ENCODE data around the gene ARL4D. TPM values are rescaled to one million over a fixed set of nuclear protein-coding genes. Genes with fewer than 3 reads are reported as not detected.
"Not testable (repeated sequence)": the region's sequence is repeated elsewhere in the genome, so short reads cannot be mapped to it uniquely, and the experiment has no call there.

ARL4D gene
- total RNA-seq, 2 donors from 2014 or later = 11.8 to 12.8 TPM

DNA sequence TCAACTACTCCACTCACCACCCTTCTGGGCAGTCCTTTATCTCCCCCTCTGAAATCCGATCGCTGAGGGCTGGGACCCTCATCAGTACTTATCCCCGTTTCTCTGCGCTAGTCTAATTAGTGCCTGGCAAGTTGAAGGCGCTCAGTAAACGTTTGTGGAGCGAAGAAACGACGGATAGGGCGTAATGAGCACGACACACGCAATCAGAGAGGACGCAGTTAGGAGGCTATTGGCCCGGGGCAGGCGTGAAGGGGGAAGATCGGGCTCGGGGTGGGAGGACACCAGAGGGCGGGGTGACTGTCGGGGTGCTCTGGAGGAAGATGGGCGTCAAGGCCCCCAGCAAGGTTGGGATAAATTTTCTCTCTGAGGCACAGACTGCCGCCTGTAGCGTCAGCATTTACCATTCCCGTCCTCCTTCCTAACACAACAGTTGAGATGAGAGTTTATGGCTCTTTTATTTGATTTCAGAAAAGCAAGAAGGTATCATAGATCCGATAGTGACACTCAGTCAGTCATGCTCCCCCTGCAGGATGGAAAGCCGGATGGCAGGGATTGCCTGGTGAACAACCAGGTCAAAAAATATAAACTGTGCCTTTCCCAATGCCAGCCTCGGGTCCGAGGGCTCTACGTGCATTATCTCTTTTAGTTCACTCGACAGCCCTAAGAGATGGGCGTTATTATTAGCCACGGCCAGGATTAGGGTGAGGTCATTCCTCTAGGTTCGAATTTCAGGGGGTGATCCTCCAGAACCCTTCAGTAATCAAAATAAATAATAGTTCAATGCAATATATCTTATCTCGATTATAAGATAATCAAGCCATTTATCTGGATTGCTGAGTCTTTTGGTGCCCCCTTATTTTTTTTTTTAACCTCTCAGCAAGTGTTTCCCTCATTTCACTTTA lies 9.5 kb upstream of the ARL4D start:
- peak; percentile 81 for DNase-seq
- ATAC-seq = peak; percentile 86 to 88
- intact Hi-C loops (cut with DNase I) = no loop called here

DNA sequence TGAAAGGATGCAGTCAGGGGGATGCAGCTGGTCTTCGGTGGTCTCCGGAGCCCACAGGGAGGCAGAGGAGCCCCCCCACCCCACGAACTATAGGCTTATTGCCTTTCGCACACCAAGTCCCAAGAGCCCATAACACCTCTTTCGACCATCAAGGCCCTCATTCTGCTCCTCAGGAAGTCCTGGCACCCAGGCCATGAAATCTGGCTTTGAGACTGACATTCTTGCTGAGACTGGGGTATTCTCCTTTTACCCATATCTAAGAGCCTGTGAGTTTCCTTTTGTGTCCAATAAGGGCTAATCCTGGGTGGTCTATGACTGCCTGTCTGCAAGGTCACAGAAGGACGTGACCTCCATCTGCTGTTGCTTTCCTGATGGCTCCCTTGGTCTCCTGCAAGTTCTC lies 6.4 kb upstream of the ARL4D start:
- ATAC-seq (no peak), DNase-seq (no peak)
- intact Hi-C loops (cut with DNase I) = no loop called here

DNA sequence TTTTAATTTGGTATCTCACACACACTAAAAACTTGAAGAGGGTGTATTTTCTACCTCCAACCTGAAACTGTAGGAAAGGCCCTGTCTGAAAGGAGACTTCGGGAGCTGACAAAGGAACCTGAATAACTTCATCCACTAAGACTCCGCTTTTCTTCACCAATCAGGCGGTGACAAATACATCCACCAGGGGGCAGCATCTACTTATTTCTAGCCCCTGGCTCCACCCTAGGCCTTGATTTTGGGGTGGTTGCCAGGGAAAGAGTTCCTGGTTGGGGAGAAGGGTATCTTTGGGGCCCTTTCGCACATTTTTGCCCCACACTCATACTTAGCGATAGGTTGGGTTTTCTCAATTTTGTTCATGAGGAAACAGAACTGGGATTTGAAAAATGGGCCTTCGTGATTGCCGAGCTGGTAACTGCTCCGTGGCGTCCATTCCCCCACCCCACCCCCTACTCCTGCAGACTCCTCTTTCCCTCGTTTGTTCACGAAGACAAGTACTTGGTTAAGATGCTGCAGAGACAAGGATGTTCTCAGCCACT lies 4.8 kb upstream of the ARL4D start:
- intact Hi-C loops (cut with DNase I) = loop anchor here (1.0 to 2.0 kb wide), 2 partner anchors 89 kb away; partner anchors contain the start of gene DHX8 (in 2 of the 2)
- DNase-seq = peak; percentile 89
- peak; percentile 42 to 58 for ATAC-seq

DNA sequence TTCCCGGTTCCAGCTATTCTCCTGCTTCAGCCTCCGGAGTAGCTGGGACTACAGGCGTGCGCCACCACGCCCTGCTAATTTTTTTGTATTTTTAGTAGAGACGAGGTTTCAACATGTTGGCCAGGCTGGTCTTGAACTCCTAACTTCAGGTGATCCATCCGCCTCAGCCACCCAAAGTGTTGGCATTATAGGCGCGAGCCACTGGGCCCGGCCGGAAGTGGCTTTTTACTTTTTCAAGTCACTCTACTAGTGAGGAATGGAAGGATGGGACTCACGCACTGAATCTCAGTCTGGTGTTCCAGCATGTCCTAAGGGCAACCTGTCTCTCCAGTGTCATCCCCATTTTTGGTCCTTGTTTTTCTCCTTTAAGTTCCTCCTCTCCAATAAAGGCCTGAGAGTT lies 4.1 kb upstream of the ARL4D start:
- intact Hi-C loops (cut with DNase I) = loop anchor here (1.0 to 2.0 kb wide), 2 partner anchors 88 to 89 kb away; partner anchors contain the start of gene DHX8 (in 2 of the 2)
- not testable (repeated sequence) for DNase-seq, ATAC-seq

DNA sequence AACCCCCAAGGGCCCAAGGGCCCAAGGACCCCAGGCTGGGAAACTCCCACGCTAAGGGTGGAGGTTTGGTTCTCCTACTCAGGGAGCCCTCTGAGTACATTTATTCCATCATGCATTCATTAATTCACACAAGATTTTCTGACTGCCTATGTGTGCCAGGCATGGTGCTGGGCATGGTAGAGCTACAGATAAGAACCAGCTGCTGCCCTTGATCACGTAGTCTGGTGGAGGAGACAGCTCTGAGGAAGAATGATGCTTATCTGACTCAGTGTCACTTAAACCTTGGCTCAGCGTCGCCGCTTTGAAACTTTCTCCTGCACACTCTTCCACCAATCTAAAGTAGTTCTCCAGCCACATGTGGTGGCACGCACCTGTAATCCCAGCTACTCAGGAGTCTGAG lies 3.6 kb upstream of the ARL4D start:
- no peak for DNase-seq
- no peak for ATAC-seq
- intact Hi-C loops (cut with DNase I) = loop anchor here in 1 of 2 donors (2.0 kb wide), 1 partner anchor 88 kb away; the partner anchor contains the start of gene DHX8

DNA sequence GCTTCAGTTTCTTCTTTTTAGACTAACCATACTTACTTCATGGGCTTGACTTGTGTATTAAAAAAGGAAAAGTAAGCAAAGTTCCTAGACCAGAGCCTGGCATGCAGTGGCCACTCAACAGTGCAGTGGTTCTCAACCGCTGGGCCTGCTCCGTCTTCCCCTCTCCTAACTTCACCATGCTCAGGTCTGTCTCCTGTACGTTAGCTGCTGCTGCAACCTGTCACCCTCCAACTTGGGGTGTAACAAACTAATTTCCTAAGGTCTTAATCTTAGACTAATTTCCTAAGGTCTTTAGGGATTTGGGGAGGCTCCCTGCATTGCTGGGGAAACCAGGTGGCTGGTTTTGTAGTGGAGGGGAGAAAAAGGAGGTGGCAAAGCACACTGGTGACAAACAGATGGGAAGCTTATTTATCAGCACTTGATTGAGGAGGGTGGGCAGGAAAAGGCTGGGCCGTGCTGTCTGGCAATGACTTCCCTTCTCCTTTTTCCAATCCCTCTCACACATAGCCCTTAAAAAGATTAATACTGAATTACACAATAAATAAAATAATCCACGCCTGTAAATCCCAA lies 2.2 kb upstream of the ARL4D start:
- intact Hi-C loops (cut with DNase I) = no loop called here
- ATAC-seq = no peak
- DNase-seq = no peak

DNA sequence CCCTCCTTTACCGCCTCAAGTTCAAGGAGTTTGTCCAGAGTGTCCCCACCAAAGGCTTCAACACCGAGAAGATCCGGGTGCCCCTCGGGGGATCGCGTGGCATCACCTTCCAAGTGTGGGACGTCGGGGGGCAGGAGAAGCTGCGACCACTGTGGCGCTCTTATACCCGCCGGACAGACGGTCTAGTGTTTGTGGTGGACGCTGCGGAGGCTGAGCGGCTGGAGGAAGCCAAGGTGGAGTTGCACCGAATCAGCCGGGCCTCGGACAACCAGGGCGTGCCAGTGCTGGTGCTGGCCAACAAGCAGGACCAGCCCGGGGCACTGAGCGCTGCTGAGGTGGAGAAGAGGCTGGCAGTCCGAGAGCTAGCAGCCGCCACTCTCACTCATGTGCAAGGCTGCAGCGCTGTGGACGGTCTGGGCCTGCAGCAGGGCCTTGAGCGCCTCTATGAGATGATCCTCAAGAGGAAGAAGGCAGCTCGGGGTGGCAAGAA lies 1.1 kb downstream of the ARL4D start:
- DNase-seq = peak; percentile 33
- peak; percentile 23 to 43 for ATAC-seq
- intact Hi-C loops (cut with DNase I) = no loop called here

DNA sequence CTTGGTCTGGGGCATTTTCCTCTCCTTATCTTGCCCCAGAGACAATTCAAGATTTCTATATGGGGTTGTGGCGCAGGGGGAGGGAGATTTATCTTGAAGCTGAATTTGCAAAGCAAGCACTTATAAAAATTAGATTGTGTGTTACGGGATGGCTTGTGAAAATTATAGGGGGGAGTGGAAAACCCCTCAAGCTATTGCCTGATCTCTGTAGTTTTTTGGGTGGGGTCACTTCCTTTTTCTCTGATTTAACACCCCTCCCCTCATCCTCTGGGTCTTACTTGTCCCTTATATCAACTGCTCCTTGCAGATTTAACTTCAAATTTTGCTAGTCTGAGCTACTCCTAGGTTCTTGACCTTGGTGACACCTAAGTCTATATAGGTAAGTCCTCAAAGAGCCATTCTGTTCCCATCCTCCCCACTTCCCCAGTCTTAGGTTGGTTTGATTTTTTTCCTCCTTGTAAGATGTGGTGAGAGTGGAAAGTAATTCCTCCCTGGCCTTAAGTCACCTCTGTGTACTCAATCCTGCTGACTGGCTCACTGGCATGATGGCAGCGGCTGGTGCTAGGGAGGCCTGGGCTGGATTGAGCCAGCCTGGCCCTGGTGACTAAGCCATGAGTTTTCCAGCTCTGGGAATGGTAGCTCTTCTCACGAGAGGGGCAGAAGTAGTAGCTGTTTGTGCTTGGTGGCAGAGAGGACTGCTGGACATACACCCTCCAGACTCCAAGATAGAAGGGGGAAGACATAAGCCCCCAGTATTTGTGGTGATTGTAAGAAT lies 2.3 kb downstream of the ARL4D start:
- DNase-seq = no peak
- intact Hi-C loops (cut with DNase I) = no loop called here
- ATAC-seq = peak in 1 of 2 donors; percentile 57

DNA sequence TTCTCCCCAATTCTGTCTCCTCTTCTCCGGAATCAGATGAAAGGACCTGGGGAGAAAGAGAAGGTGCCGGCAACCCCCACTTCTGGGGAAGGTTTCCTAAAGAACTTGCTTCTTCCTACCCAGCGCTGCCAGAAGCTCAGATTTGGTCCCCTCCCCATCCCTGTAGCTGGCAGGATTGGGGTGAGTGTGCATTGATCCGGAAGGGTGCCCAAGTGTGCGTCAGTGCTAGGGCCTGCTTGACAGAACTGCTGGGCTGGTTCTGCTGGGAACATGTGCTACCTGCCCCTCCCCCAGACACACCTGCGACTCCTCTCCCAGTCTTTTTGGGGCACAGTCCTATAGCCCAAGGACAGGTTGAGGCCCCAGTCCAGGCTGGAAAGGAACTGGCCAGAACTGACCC lies 3.3 kb downstream of the ARL4D start:
- DNase-seq = no peak
- intact Hi-C loops (cut with DNase I) = no loop called here
- no peak for ATAC-seq

DNA sequence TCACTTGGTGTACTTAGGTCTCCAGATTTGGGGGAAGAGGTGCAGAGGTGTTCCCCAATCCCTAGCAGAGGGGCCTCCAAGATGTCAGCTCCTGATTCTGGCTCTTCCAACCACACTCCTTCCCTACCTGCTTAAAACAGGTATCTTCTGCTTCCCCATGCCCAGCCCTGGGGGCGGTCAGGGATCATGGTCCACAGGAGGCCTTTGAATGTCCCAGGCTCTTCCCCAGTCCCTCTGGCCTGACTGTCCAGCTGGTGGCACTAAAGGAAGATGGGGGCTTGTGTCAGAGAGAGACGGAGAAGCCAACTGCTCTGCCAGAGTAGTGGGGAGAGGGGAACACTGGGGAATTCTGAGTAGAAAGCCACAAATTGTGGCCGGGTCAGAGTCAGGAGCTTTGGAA lies 3.8 kb downstream of the ARL4D start:
- intact Hi-C loops (cut with DNase I) = no loop called here
- ATAC-seq (no peak), DNase-seq (no peak)

DNA sequence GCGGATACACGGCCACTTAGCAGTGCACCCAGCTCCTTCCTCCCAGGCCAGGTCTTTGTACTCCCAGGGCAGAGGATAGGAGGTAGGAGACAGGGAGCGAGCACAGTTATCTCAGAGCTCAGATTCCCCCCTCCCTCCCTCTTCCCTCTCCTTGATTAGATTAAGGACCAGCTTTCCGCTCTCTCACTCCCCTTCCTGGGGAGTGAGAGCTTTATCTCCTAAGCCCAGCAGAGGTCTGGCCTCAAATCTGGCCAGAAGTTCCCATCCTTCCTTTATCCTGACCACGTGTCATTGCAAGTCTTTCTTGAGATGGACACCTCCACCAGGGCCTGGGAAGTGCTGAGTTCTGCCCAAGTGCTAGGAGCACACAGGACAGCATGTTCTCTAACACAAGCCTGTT lies 5.1 kb downstream of the ARL4D start:
- no peak for DNase-seq
- intact Hi-C loops (cut with DNase I) = no loop called here
- ATAC-seq = peak in 1 of 2 donors; percentile 5

DNA sequence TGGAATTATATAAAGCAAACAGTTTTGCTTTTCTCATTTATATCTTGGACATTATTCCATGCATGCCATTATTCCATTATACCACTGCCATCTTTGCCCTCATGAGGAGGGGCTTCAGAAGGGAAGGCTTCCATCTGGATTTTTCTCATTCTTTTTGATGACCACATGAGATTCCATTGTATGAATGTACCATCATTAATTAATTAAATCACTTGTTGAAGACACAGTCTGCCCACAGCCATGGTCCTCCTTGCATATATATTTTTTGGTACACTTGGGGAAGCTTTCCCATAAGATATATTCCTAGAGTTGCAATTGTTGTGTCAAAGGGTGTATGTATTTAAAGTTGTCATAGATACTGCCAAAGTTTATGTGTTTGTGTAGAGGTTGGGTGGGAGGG lies 7.1 kb downstream of the ARL4D start:
- ATAC-seq (no peak), DNase-seq (no peak)
- intact Hi-C loops (cut with DNase I) = no loop called here

DNA sequence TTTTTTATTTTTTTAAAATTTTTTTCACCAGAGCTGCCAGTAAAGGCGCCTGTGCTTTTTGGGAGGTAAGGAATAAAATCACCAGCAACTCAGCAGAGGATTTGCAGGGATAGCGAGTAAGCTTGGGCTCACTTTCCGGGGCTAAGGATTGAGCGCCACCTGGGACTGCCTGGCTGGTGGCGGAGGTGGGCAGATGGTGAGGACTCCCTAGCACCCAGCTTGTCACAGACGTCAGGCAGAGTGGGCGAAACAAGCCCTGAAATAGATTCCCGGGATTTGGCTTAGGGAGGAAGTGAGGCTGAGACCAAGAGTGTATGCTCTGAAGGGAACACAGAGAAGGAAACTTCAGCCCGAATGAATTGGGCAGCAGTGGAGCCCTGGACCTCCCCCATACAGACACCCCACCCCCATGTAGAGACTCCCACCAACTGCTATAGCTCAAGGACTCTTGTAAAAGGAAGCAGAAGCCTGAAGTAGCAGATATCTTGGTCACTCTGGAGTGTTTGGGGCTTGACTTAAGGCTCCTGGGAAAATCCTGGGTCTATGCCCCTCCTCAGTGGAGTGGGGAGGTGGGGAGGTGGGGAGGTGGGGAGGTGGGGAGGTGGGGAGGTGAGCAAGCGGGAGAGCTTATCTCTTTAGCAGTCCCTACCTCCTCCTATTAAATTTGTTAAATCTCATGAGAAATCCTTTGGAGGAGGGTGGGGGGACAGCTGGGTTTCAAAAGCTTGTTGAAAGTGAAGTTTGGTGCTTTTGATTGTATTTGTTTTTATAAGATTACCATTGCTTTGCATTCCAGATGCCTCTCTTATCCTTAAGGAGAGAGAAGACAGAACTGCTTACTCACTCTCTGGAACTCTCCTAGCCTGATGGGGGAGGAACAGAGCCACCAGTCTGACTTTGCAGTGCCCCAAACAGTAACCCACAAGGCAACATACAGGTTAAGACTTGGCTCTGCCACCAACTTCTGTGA lies 8.2 kb downstream of the ARL4D start:
- ATAC-seq = peak in 1 of 2 donors; percentile 52
- no peak for DNase-seq
- intact Hi-C loops (cut with DNase I) = no loop called here

DNA sequence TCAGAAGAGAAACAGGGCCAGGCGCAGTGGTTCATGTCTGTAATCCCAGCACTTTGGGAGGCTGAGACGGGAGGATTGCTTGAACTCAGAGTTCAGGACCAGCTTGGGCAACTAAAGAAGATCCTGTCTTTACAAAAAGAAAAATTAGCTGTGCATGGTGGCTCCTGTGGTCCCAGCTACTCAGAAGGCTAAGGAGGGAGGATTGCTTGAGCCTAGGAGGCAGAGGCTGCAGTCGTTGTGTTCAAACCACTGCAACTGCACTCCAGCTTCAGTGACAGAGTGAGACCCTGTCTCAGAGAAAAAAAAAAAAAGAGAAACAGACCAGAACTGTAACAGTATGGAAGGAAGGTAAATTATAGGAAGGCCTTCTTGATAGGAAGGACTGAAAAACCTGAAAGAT lies 10.3 kb downstream of the ARL4D start:
- DNase-seq (no peak), ATAC-seq (no peak)
- intact Hi-C loops (cut with DNase I) = no loop called here

DNA sequence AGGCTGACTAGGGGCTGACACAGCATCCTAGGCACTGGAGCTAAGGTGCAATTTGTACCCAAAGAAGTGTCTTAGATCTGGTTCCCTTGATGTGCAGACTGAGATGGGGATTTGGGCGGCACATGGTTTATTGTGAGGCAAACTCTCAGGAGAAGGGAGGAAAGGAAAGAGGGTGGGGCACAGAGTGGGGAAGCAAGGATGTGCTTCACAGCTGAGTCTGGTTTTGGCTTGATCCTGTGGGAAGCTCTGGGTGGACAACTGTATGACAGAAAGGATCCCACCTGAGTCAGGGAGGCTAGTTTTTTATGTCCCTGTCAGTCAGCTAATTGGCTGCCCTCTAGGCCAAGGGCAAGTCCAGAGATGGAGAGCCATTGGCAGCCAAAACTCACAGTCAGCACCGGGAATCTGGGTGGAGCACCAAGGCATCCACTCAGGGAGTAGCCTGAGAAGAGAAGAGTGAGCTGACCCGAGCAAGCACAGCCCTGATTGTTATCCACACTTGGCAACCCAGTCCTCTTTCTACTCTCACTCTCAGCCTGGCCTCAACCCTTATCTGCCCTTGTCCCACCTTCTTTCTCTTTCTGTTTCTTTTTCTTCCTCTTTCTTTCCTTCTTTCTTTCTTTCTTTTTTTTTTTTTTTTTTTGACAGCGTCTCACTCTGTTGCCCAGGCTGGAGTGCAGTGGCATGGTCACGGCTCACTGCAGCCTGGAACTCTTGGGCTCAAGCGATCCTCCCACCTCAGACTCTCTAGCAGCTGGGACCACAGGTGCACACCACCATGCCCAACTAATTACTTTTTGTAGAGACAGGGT lies 12.0 kb downstream of the ARL4D start:
- intact Hi-C loops (cut with DNase I) = no loop called here
- DNase-seq (peak; percentile 60), ATAC-seq (peak; percentile 72 to 84)

DNA sequence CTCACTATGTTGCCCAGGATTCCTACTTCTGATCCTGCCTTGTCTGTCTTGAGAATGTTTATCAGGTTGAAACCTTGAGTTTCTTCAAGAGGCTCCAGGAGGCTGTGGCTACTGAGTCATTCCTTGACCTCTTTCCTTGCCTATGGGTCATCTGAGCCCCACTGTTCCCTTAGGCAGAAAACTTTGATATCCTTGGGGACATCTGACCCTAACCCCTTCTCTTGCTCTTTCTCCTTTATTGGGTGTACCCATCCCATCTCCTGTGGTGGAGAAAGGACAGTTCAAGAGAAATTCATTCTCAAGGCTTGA lies 12.5 kb downstream of the ARL4D start:
- intact Hi-C loops (cut with DNase I) = no loop called here
- DNase-seq (no peak), ATAC-seq (no peak)

DNA sequence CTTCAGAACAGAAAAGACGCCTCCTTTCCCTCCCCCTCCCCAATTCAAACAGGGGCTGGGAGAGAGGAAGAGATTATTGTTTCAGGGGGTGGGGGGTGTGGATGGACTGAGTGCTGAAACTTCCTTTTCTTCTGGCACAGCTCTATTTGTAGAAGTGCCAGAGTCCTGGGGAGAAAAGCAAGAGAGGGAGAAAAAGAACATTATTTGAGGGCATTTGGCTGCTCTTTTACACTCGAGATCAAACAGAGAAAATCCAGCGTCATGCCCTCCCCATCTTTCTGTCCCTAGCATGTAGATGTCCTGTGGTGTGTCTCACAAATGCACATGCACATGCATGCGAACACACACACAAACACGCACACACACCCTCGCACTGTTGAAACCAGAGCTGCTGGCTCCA lies 13.0 kb downstream of the ARL4D start:
- intact Hi-C loops (cut with DNase I) = no loop called here
- ATAC-seq (no peak), DNase-seq (no peak)

DNA sequence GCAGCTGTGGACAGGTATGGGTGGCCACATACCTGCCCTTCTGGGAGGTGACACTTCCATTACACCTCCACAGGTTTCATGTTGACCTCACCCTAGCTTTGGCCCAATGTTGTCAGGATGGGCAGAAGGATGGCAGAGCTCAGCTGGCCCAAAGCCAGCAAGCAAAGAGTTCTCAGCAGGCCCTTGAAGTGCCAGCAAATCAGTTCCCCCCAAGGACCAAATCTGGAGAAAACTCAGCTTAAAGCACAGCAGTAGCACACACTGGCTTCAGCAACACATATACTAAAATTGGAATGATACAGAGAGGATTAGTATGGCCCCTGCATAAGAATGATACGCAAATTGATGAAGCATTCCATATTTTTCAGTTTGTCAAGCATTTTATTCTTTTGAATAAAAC lies 13.4 kb downstream of the ARL4D start:
- DNase-seq (no peak), ATAC-seq (no peak)
- intact Hi-C loops (cut with DNase I) = no loop called here

Data from left cardiac atrium (tissue), 4 donors.